AG10803 (cell line): ENCODE measurements around the gene SSH2.

ENCODE experiments used
- DNase-seq: peaks from one replicate; pipeline ENCODE4 v3.0.0; 2010; ENCODE audit warnings: low read depth
- H3K4me3 ChIP-seq: 2 replicates; pipeline ENCODE4 v1.5.1; 2011; ENCODE audit warnings: mild to moderate bottlenecking, low read length, control low read depth
- TF ChIP-seq, protein P1 (sequence below): conservative IDR thresholded peaks from 2 replicates; pipeline ENCODE4 v1.5.1; 2011; ENCODE audit warnings: mild to moderate bottlenecking, low read length, control low read depth, inconsistent platforms

The SSH2 gene

DNA sequence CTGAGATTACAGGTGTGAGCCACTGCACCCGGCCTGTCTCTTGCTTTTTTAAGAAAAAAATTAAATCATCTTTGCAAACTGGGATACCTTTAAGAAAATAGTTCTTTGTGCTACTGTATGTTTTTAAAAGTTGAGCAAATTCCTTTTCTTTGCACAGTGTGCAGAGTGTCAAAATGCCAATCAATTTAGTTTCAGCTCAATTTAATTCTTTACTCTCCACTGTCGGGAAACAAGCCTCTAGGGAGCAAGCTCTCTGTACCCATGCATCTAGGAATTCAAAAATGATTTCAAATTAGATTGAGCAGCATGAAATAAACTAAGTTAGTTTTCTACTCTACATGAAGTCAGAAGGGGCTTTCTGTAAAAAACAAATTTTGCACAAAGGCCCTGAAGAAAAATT, 165.8 kb downstream of the SSH2 start:
- no peak for DNase-seq
- TF ChIP-seq, protein P1, sequence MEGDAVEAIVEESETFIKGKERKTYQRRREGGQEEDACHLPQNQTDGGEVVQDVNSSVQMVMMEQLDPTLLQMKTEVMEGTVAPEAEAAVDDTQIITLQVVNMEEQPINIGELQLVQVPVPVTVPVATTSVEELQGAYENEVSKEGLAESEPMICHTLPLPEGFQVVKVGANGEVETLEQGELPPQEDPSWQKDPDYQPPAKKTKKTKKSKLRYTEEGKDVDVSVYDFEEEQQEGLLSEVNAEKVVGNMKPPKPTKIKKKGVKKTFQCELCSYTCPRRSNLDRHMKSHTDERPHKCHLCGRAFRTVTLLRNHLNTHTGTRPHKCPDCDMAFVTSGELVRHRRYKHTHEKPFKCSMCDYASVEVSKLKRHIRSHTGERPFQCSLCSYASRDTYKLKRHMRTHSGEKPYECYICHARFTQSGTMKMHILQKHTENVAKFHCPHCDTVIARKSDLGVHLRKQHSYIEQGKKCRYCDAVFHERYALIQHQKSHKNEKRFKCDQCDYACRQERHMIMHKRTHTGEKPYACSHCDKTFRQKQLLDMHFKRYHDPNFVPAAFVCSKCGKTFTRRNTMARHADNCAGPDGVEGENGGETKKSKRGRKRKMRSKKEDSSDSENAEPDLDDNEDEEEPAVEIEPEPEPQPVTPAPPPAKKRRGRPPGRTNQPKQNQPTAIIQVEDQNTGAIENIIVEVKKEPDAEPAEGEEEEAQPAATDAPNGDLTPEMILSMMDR, result no peak
- no peak overlapping the region for H3K4me3 ChIP-seq

DNA sequence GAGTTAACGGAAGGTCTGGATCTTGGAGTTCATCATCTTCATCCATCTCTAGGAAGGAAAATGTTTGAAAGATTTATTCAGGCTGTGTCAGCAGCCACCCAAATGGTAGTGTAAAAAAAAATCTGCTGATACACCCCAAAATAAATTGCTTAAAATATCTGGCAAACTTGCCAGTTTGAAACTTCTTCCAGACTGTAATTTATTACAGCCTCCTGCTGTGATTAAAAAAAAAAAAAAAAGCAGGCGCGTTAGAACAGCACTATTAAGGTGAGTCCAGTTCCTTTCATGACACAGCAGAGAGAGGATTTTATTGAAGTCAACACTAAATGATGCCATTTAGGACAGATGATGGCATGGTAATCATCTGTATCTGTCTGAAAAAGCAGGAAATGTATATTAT, 166.8 kb downstream of the SSH2 start:
- TF ChIP-seq, protein P1, result no peak
- DNase-seq, result no peak
- no peak overlapping the region for H3K4me3 ChIP-seq

DNA sequence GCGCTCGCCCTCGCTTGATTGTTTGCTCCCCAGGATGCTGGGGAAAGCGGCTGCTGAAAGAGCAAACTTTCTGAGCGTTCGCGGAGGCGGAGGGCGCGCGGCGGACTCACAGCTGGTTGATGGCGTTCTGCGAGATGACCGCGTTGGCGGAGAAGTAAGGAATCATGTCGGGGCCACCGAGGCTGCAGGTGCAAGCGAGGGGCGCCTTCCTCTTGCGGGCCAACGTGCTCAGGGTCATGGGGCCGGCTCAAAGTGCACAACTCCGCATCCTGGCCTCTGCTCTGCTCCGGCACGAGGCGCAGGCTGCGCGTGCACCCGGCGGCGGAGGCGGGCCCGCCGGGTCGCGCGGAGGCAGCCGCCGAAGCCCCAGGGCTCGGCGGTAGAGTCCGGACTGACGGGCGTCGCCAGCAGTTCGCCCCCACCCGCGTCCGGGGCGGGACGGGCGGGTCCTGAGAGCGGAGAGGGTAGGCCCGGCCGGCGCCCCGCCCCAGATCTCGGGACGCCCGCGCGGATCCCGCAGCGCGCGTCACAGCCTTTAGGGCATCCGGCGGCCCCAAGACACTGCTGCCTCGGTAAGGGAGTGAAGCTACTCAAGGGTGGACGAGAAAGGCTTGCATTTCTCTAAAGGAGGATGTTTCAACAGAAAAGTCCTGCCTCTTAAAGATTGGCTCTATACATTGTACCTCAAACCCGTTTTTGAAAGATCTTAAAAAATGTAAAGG, 168.8 kb downstream of the SSH2 start:
- peak; percentile 86 for DNase-seq
- TF ChIP-seq, protein P1, result no peak
- H3K4me3 ChIP-seq, result peak overlapping the region; percentile 82

DNA sequence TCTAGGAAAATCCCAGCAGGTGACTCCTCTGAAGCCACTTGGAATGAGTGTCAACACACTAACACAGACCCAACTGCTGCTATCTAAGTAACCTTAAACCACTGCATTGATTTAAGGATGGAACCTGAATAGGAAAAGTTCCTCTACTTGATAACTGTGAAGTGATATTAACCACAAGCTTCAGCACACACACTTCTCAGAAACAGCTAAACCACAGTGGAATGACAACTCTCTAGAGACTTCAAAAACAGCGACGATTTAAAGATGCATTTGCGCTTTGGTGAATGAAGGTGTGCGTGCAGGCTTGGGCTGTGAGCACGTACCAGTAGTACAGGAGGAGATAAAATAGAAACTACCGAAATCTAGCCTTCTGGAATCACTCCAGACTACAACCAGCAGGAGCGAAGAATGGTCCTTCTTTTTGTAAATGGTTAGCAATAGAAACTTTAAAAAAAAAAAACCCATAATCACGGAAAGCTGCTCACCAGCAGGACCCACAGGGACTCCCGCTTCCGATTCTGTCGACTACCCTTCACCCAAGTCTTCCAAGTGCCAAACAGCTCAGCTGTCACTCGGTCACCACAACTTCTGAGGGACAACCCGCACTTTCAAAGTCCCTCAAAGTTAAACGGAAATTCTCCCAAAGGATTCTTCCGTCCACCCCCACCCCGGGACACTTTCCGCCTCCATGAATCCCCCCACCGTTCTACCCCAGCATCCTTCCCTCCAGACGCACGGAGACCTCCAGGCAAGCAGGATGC, 169.6 kb downstream of the SSH2 start:
- DNase-seq, result peak; percentile 54
- TF ChIP-seq, protein P1, result no peak
- peak overlapping the region; percentile 82 for H3K4me3 ChIP-seq

DNA sequence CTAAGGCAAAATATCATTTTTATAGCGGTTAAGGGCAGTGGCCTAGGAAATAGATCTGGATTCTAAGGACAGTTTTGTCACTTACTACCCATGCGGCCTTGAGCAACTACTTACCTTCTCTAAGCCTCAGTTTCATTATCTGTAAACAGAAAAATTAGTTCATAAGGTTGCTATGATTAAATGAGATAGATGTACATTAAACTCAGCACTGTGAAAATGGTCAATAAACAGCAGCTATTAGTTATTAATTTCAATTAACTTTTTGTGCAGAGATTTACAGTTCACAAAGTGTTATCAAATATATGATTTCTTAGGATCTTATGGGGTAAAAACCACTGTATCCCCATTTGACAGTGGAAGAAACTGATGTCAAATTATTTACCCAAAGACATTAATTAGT, 171.8 kb downstream of the SSH2 start:
- TF ChIP-seq, protein P1, result no peak
- no peak overlapping the region for H3K4me3 ChIP-seq
- no peak for DNase-seq

DNA sequence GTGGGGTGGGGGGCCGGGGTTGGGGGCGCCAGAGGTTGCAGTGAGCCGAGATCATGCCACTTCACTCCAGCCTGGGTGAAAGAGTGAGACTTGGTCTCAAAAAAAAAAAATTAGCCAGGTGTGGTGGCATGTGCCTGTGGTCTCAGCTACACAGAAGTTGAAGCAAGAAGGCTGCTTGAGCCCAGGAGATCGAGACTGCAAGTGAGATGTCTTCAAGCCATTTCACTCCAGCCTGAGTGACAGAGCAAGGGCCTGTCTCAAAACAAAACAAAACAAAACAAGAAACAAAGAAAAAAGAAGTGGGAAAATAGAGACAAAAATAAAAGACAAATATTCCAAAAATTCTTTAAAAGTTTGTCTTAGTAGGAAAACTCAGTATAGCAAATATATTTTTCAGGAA, 172.2 kb downstream of the SSH2 start:
- no peak for DNase-seq
- TF ChIP-seq, protein P1, result no peak
- H3K4me3 ChIP-seq, result no peak overlapping the region
